Activated T-helper 2 cell treated with anti-CD3 and anti-CD28 coated beads, Interferon-gamma antibody, Interleukin-2, Interleukin-4, amounts not matched to agents 10 μg/mL and 5 μg/mL and 100 μg/mL, durations not matched to agents 14 hours and 24 hours and 36 hours (primary cell): ENCODE results near the gene SUN1. TPM values are rescaled to one million over a fixed set of nuclear protein-coding genes. Genes with fewer than 3 reads are reported as not detected.

Source experiments
- DNase-seq: peaks from one replicate; pipeline ENCODE4 v3.0.0; 2021; ENCODE audit warnings: low spot score
- H3K27ac Mint-ChIP-seq: one replicate; pipeline ENCODE4 v1.8.0; 2021; ENCODE audit warnings: mixed read lengths
- H3K27me3 Mint-ChIP-seq: one replicate; pipeline ENCODE4 v1.8.0; 2021; ENCODE audit warnings: low read depth, mixed read lengths
- H3K36me3 Mint-ChIP-seq: one replicate; pipeline ENCODE4 v1.8.0; 2021; ENCODE audit warnings: low read depth, mixed read lengths
- H3K4me1 Mint-ChIP-seq: one replicate; pipeline ENCODE4 v1.8.0; 2021; ENCODE audit warnings: low read depth, mixed read lengths
- H3K4me3 Mint-ChIP-seq: one replicate; pipeline ENCODE4 v1.8.0; 2021; ENCODE audit warnings: low read depth, mild to moderate bottlenecking, moderate library complexity, mixed read lengths
- H3K9me3 Mint-ChIP-seq: one replicate; pipeline ENCODE4 v1.8.0; 2021; ENCODE audit warnings: mixed read lengths
- intact Hi-C: fragments of 100-400 bp; cut with micrococcal nuclease; formaldehyde crosslinking; loops from one replicate; pipeline ENCODE4 v1.15.1; 2023
- total RNA-seq: library from RNA; stranded (reverse); gene quantifications from 2 replicates; pipeline ENCODE4 v1.2.3, GENCODE V29; 2022

Gene SUN1
- total RNA-seq: 87.7 TPM in 2 replicates

- intact Hi-C loops: loop anchor here (5.0 kb wide), 2 partner anchors 40 to 230 kb away; no protein-coding TSS in a partner anchor
- peak within 1 kb of the TSS; percentile 69 for H3K4me3 Mint-ChIP-seq
- H3K4me1 Mint-ChIP-seq: peaks cover 30% of the 10 kb centered on the region
- H3K27ac Mint-ChIP-seq: peak within 1 kb of the TSS; percentile 93
- DNase-seq: peak; percentile 43
- peaks cover 13% of the 10 kb centered on the region for H3K36me3 Mint-ChIP-seq
- H3K9me3 Mint-ChIP-seq: no peaks in the 10 kb centered on the region
- no peaks in the 10 kb centered on the region for H3K27me3 Mint-ChIP-seq
Observed at GRCh38 chr7:832167-832967, at the start of gene SUN1. Gene SUN1, plus strand, starts transcription at chr7:832476. Its CDS starts 49 bp downstream, at chr7:832525.

DNA sequence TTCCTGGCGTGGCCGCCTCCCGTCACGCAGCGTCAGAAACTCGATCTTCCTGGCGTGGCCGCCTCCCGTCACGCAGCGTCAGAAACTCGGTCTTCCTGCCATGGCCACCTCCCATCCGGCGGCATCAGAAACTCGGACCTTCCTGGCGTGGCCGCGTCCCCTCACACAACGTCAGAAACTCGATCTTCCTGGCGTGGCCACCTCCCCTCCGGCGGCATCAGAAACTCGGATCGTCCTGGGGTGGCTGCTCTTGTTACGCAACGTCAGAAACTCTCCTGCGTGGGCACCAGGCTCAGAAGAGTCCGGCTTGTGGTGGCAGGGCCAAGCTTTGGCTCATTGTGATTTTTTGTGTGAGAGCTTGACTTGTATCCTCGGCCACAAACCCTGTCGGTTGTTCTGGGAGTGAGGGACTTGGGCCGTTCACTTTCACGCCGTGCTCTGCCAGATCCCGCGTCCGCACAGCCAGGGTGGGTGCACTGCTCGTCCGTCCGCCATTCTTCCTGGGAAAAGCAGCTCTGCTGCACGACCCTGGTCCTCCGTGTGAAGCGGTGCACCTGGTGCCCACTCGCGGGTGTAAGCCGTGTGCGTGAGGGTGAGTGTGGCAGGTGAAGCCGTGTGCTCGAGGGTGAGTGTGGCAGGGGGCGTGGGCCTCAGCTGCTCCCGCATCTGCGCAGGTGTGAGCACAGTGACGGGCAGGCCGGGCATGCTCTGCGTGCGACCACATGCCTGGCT is 49.4 kb upstream of the SUN1 start:
- intact Hi-C loops: no loop called here
- H3K27me3 Mint-ChIP-seq: no peaks in the 10 kb centered on the region
- peaks cover 27% of the 10 kb centered on the region for H3K36me3 Mint-ChIP-seq
- H3K4me1 Mint-ChIP-seq: no peaks in the 10 kb centered on the region
- H3K4me3 Mint-ChIP-seq: no peak overlapping the region
- no peak overlapping the region for H3K27ac Mint-ChIP-seq
- H3K9me3 Mint-ChIP-seq: no peaks in the 10 kb centered on the region
- DNase-seq: no peak

DNA sequence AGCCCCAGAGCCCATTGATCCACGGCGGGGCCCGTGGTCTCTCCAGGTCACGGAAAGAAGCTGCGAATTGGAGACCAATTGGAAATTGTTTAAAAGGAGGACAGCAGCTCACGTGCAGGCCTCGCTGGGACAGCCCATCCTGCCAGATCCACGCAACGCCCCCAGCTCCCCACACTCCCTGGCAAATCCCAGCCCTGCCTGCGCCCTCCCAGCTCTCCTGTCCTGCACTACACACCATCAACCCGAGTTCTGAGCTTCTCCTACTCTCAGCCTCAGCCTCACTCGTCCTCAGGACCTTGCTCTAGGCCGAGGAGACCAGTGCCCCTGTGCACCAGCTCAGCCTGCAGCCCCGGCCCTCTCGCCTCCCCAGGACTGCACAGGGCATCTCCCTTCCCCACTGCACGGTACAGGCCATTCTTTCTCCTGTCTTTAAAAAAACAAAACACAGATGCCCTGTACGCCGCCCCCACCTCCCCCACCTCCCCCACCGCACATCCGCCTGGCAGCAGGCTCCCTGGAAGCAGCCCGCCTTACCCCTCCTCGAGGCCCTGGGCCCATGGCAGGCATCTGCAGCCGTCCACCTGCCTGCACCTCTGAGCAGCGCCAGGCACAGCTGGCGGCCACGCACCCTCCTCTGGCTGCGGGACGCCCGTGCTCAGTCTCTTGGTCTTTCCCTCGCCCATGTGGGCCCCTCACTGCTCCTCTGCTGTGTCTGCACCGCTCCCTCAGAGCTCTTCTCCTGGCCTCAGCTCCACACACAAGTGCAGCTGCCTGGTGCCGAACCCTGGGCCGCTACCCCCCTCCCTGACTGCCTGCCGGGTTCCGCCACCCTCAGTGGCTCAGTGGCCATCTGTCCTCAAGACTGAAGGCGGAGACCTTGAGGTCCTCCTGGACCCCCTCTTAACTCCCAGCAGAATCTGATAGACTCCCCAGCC is 48.5 kb upstream of the SUN1 start:
- no peaks in the 10 kb centered on the region for H3K27me3 Mint-ChIP-seq
- no peak for DNase-seq
- H3K9me3 Mint-ChIP-seq: no peaks in the 10 kb centered on the region
- H3K36me3 Mint-ChIP-seq: peaks cover 34% of the 10 kb centered on the region
- intact Hi-C loops: no loop called here
- no peak overlapping the region for H3K4me3 Mint-ChIP-seq
- H3K4me1 Mint-ChIP-seq: no peaks in the 10 kb centered on the region
- H3K27ac Mint-ChIP-seq: no peak overlapping the region

GRCh38 chr7:784971-785370 is 47.3 kb upstream of the SUN1 start:
- intact Hi-C loops: no loop called here
- H3K27ac Mint-ChIP-seq: no peak overlapping the region
- no peaks in the 10 kb centered on the region for H3K27me3 Mint-ChIP-seq
- H3K4me1 Mint-ChIP-seq: no peaks in the 10 kb centered on the region
- DNase-seq: no peak
- H3K36me3 Mint-ChIP-seq: peaks cover 41% of the 10 kb centered on the region
- H3K9me3 Mint-ChIP-seq: peaks cover 5% of the 10 kb centered on the region
- no peak overlapping the region for H3K4me3 Mint-ChIP-seq

GRCh38 chr7:785416-785815 is 46.9 kb upstream of the SUN1 start:
- intact Hi-C loops: no loop called here
- peaks cover 41% of the 10 kb centered on the region for H3K36me3 Mint-ChIP-seq
- H3K4me3 Mint-ChIP-seq: no peak overlapping the region
- no peak overlapping the region for H3K27ac Mint-ChIP-seq
- no peak for DNase-seq
- H3K9me3 Mint-ChIP-seq: peaks cover 5% of the 10 kb centered on the region
- H3K4me1 Mint-ChIP-seq: no peaks in the 10 kb centered on the region
- no peaks in the 10 kb centered on the region for H3K27me3 Mint-ChIP-seq

DNA sequence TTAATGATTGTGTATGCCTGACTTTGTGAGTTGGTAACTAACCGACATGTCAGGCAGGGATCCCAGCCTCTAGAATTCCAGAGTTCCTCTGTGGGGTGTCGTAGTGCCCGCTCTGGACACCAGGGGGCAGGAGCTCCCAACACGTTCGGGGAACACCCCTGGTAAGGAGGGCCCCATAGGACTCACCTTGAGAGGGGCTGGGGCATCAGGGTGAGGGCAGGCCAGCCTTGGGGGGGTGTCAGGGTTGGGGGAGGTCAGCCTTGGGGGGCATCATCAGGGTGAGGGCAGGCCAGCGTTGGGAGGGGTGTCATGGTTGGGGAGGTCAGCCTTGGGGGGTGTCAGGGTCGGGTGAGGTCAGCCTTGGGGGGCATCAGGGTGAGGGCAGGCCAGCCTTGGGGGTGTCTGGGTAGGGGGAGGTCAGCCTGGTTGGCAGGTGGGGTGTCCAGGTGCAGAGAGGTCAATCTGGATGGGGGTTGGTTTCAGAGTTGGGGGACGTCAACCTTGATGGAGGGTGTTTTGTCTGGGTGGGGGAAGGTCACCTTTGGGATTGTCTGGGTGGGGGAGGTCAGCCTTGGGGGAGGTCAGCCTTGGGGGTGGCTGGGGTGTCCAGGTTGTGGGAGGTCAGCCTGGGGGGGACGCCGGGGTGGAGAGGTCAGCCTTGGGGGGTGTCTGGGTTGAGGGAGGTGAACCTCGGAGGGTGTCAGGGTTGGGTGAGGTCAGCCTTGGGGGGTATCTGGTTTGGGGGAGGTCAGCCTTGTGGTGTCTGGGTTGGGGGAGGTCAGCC is 45.6 kb upstream of the SUN1 start:
- intact Hi-C loops: loop anchor here (1.0 to 2.0 kb wide), 2 partner anchors 87 to 168 kb away; partner anchors contain the start of gene ADAP1
- Mint-ChIP-seq H3K4me3 (no peak overlapping the region), H3K27me3 (no peaks in the 10 kb centered on the region), H3K4me1 (no peaks in the 10 kb centered on the region), H3K9me3 (peaks cover 5% of the 10 kb centered on the region), H3K27ac (no peak overlapping the region), H3K36me3 (peaks cover 40% of the 10 kb centered on the region)
- peak; percentile 42 for DNase-seq

DNA sequence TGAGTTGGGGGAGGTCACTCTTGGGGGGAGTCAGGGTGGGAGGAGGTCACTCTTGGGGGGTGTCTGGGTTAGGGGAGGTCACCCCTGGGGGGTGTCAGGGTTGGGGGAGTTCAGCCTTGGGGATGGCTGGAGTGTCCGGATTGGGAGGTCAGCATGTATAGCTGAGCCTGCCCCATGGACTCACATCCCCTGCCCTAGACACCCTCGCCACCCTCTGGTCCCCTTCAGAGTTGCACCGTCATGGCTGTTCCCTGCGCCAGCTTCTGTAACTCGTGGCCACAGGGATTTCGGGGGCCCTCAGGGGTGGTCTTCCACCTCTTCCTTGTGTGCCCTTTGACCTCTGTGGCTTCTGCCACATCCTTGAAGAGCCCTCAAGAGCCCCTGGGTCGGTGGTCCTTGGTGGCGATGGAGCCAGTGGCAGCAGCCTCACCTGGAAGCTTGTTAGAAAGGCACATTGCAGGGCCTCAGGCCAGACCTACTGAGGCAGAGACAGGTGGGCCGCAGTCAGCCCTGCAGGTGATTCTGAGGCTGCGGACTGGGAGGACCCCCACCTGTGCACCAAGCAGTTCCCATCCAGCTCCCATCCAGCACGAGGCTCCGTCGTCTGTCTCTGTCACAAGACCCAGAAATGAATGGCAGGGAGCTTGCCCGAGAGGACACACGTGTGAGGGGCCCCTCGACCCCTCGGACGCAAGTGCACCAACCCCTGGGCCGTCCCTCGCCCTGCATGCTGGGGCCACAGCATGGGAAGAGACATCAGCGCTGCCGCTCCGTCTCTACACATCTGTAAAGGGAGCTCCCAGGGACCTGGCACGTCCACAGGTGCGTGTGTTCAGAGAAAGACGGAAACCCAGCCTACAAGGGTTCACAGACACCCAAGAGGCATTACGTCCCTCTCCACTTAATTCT is 44.7 kb upstream of the SUN1 start:
- DNase-seq: no peak
- Mint-ChIP-seq H3K9me3 (peaks cover 5% of the 10 kb centered on the region), H3K4me3 (no peak overlapping the region), H3K4me1 (no peaks in the 10 kb centered on the region), H3K36me3 (peaks cover 34% of the 10 kb centered on the region), H3K27ac (no peak overlapping the region), H3K27me3 (no peaks in the 10 kb centered on the region)
- intact Hi-C loops: loop anchor here (2.0 kb wide), 1 partner anchor 167 kb away; the partner anchor contains the start of gene ADAP1

DNA sequence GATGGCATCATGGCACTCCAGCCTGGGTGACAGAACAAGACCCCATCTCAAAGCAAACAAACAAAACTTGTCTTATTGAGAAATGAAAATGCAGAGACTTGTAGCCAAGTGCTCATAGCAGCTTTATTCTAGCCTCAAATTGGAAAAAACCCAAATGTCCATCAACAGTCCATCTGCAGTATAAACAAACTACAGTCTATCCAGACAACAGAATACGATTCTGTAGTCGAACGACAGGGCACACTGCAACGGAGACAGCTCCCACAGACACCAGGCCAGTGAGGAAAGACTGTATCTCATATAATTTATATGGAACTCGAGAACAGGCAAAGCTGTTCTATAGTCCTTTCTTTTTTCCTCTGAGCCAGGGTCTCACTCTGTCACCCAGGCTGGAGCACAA is 40.8 kb upstream of the SUN1 start:
- Mint-ChIP-seq H3K27ac (no peak overlapping the region), H3K4me3 (no peak overlapping the region), H3K9me3 (peaks cover 5% of the 10 kb centered on the region), H3K27me3 (no peaks in the 10 kb centered on the region), H3K4me1 (no peaks in the 10 kb centered on the region), H3K36me3 (peaks cover 17% of the 10 kb centered on the region)
- intact Hi-C loops: no loop called here
- DNase-seq: no peak

GRCh38 chr7:794207-794606 is 38.1 kb upstream of the SUN1 start:
- intact Hi-C loops: no loop called here
- Mint-ChIP-seq H3K27me3 (no peaks in the 10 kb centered on the region), H3K27ac (no peak overlapping the region), H3K4me1 (no peaks in the 10 kb centered on the region), H3K4me3 (no peak overlapping the region), H3K36me3 (peaks cover 3% of the 10 kb centered on the region), H3K9me3 (peaks cover 2% of the 10 kb centered on the region)
- DNase-seq: no peak

- no peaks in the 10 kb centered on the region for H3K36me3 Mint-ChIP-seq
- no peak overlapping the region for H3K27ac Mint-ChIP-seq
- H3K4me3 Mint-ChIP-seq: no peak overlapping the region
- DNase-seq: no peak
- no peaks in the 10 kb centered on the region for H3K4me1 Mint-ChIP-seq
- H3K9me3 Mint-ChIP-seq: no peaks in the 10 kb centered on the region
- intact Hi-C loops: no loop called here
- H3K27me3 Mint-ChIP-seq: no peaks in the 10 kb centered on the region
Observed at GRCh38 chr7:794671-795329, 37.5 kb upstream of the SUN1 start.
